GM19238 (cell line): Measurements from ENCODE around the gene CACNA2D3.

ENCODE experiments used
- DNase-seq: peaks from one replicate; pipeline ENCODE4 v3.0.0; 2011; ENCODE audit warnings: low spot score; ENCODE audit not compliant: insufficient read length

Gene CACNA2D3

DNA sequence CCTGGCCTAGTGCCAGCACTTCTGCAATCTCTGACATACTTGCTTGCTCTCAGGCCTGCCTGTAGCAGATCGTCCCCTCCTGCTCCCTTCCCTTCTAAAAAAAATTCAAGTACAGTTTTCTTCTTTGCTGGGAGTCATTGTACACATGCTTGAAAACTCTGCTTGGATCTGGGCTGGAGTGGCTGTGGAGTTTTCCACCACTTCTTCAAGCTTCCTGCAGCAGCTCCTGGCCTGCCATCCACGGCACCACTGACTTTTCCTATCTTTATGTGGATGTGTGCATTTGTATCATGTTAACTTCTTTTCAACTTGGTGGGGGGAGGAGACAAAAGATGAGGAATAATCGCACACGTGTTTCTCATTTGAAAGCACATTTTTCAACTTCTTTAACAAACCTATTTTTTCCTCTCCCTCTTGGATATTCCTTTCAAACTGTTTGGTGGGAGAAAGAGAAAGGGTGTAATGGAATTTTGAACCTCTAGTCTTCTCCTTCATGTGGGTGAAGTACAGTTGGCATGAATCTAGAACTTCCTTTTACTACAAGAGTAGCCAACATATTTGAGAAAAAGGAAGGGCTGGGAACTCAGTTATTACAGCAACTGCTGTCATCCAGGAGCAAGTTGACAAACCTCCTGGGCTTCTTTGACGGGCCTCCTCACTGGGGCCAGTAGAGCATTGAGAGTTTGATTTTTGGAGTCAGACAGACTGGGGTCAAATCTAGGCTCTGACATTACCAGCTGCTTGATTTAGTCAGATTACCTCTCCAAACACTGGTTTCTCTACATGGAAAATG, 866.7 kb downstream of the CACNA2D3 start:
- DNase-seq, result no peak

DNA sequence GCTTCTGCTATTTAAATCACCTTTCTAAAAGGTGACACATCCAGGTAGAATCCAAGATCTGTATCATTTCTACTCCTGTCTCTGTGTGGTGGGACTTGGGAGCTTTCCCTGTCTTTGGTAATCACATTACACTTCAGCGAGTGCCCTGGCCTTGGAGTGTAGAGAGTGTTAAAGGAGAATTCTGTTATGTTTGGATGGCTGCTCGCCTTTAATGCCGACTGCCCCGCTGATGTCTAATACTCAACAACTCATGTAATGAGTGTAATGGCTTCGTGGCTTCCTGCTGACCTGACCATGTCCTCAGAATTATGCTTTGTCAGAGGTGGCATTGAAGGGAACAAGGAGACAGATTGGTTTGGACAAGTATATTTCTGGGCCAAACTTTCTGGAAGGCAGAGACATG, 871.8 kb downstream of the CACNA2D3 start:
- no peak for DNase-seq

DNA sequence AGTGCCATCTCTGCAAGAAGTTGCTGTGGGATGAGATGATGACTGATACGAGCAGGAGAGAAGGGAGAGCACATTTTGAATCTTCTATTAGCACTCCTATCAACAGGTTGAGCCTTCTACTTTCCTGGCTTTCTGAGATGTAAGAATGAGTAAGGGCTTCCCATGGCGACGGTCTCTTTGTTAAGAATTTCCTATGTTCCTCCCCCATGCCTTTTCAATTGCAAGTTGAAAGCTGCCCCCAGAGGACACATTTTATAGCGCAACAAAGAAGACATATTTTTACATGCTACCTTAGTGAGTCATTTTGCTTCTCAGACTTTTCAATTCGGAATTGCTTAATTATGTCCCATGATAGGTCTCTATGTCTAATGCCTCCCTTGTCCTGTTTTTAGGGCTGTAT, 876.8 kb downstream of the CACNA2D3 start:
- DNase-seq, result no peak

DNA sequence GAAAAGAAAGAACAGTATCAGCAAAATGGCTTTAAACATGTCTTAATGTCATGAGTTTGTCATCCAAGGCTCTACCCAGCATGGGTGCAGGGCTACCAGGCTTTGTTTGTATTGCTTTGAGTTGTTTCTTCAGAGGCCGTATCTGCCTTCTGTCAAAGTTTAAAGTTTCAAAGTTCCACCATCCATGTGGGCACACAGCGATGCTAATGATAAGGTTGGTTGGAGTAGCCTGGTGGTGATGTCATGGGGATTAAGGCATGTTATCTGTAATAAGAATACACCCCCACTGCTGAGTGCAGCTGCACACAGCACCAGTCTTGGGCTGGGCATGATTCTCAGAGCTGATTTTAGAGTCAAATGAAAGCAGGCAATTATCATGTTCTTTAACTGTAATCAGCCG, 877.5 kb downstream of the CACNA2D3 start:
- no peak for DNase-seq

DNA sequence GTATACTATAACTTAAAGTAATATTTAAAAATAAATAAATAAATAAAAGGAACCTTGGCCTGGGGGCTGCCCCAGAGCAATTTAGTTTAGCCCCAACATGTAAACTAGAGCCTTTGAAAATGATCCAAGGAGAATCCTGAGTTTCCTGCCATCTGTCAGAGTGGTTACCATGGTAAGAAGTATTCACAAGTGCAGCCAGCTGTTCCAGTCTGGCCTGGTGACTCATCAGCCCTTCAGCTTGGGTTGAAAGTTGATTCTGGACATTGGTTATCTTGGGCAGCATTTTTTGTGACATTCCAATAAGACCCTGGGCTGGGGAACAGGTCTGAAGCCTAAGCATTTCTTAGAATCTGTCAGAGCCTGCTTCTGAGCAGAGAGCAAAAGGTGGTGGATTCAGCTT, 878.2 kb downstream of the CACNA2D3 start:
- DNase-seq, result no peak

DNA sequence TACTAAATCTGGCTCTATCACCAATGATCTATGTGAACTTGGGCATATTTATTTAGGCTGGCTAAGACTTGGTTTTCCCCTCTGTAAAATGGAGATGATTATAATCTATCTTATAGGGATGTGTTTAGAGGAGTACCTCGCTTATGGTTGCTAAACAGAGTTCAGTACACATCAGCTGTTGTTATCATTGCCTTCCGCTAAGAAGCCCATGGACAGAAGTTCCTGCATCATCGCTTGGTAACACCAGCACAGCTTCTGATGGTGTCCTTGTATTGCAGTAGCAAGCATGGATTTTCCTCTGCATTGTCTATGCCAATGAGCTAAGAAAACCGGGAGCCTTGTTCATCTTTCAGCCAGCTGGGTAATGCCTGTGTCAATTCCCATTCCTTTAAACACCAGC, 878.6 kb downstream of the CACNA2D3 start:
- no peak for DNase-seq

DNA sequence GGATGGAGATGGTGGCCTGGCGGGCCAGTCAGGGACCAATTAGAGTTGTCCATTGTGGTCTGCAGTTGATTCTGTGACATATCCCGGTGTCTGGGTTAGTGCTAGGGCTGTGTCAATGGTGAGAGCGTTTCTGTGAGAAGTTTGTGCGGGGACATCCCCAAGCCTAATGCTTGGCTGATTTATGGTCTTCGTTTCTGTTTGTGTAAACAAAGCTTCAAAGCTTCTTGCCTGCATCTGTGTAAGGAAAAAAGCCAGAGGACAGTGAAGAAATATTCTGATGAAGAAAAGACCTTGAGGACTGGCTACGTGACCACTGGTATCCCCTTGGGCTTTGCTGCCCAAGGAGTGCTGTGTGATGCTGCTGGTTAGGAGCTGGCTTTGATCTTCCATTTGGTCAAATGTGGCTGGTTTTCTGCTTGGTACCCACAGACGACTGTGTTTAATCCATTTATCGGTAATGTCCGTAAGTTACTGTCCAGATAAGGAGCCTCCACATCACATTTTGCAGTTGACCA, 880.1 kb downstream of the CACNA2D3 start:
- DNase-seq, result no peak

DNA sequence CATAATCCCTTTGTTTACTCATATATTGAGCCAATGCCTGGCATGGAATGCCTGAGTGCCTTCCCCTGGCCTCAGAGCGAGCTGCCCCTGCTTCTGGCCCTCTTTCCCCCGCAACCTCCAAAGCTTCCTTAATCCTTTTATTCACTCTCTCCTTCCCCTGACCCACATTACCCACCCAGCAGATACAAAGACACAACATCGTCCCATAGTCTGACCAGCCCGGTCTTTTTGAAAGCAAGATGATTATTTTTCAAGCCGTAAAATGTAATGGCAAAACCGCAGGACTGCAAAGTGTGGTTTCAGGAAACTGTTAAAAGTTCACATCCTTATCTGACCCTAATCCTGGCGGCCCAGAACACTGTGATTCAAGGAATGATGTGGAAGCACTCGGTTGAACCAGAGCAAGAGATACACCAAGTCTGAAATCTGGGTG, 883.9 kb downstream of the CACNA2D3 start:
- DNase-seq, result no peak

DNA sequence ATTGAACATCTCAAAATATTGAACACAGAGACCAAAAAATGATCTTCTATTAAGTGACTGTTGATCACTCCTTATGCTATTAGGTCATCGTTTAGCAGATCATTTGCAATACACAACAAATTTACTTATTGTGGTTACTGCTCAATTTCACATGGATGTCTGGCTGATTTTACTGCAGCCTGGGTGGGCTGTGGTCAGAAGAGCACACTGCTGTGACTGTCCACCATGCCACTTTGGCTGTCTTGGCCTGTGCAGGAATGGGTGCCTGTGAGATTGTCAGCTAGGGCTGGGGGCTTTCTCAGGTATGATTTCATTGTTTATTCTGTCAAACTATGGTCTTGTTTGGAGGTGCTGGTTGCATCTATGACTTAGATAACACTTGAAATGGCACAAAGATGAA, 885.6 kb downstream of the CACNA2D3 start:
- no peak for DNase-seq

DNA sequence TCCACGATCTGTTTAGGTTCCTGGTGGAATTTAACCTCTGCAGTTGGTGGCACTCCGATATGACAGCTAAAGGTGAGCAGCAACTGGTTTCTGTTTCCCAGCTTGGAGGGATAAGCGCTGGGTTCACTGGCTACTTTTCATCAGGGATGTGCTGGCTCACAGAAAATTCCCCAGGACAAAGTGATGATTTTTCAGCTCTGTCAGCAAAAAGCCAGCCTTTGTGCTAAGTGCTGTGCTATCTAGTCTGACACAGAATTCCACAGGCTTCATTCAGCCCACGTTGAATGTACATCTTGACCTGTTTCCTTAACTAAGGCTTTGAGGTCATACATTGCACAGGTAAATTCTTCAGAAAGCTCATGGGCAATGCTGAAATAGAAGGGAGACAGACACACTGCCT, 887.0 kb downstream of the CACNA2D3 start:
- DNase-seq, result no peak

DNA sequence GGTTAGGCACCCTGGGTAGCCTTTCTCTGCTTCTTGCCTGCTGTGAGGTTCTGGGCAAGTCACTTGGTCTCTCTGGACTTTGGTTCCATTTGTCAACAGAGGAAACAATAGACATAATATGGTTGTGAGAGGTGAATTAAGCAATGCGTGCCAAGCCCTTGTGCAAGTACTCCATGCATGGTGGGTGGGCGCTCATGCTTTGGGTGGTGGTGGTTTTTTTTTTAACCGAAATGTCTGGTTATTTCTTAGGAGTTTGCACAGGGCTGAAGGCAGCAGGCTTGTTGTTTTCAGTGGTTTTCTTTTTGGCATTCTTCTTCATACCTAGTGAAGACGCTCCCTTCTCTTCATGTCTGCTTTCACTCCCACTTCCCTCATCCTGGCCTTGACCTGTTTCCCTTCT, 889.7 kb downstream of the CACNA2D3 start:
- no peak for DNase-seq

DNA sequence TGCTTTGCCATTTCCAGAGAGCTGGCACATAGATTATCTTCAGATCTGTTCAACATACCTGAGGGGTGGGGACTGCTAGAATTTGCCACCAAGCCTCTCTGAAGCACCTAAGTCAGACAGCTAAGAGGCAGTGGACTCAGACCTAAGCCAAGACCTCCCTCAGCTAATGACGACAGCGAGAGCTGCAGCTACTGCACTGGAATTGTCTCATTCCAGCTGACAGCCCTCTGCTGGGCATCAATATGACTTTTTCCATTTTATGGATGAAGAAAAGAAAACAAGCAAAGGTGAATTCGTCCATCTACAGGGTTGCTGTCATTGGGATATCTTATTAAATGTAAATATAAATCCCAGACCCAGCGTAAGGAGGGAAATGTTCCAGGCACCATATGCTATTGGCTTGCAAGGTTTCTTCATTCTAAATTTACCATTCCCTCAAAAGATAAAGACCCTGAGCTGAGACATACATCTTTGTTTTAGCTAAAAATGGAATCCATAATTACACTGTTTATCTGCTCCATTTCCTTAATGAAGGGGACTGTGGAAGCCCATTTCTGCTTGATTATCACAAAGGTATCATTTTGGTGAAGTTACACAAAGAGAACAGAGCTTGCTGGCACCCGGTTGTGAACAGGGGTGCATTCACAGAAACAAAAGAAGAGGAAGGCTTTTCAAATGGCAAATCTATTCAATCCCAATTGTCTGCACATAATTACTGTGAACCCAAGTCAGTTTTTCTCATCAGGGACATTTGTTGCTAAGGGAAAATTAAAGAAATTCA, 891.0 kb downstream of the CACNA2D3 start:
- DNase-seq, result no peak

DNA sequence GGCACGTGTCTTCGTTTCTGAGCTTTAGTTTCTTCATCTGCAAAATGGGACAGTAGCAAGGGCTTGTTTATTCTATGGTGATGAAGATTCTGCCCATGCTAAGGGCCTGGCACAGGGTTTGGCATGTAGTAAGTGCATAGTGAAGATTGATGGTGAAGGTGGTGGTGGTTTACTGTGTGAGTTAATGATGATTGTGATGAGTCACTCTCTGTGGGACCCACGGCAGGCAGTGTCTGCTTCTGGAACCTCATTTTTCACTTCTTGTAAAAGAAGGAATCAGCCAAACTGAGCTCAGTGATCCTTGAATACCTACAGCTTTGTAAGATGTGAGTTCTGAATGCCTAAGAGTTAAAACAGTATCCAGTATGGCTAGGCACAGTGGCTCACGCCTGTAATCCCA, 891.7 kb downstream of the CACNA2D3 start:
- DNase-seq, result no peak

DNA sequence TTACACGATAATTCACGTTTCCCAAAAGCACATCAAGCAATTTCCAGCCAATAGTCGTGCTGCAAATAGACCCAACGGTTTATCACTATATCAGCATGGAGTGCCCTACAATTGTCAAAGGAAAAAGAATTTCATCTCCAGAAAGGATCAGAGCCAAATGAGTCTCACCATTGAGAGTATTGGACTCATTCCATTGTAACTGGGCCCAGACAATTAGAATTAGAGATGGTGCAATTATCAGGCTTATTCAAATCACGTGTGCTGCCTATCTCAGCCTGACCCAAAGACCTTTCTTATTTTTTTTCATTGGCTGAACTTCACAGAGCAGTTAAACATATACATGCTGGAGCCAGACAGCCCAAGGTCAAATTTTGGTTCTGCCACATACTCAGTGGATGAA, 892.6 kb downstream of the CACNA2D3 start:
- DNase-seq, result no peak

DNA sequence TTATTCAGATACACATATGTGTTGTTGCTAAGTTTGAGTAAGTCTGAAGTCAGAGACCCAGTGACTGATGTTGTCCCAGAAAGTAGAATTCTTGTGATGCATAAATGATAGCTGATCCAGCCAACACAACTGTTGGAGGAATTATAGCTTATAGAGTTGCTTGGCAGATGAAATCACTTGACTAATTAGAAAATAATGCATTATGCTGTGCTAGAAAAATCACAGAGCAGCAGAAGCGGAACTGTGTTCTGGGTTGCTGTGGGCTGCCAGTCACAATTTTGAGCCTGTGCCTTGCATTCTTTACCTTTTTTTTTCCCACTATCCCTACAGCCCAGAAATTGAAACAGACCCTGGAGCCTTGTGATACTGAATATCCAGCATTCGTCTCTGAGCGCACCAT, 895.5 kb downstream of the CACNA2D3 start:
- no peak for DNase-seq

DNA sequence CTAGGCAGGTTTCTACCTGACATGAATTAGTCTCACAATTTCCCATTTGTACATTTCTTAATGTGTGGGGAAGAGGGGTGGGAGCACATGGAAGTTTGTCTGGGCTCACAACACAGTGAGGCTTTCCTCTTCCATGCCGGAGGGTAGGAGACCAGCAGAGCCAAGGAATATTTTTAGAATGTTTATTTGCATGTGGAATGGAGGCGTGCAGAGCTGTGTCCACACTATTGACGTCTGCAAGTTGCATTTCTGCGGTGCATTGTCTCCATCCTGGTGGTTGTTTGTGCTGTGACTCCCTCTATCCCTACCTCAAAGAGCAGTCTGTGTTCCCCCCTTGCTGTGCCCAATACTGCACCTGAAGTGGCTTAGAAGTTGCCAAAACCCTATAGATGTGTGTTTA, 908.6 kb downstream of the CACNA2D3 start:
- no peak for DNase-seq

DNA sequence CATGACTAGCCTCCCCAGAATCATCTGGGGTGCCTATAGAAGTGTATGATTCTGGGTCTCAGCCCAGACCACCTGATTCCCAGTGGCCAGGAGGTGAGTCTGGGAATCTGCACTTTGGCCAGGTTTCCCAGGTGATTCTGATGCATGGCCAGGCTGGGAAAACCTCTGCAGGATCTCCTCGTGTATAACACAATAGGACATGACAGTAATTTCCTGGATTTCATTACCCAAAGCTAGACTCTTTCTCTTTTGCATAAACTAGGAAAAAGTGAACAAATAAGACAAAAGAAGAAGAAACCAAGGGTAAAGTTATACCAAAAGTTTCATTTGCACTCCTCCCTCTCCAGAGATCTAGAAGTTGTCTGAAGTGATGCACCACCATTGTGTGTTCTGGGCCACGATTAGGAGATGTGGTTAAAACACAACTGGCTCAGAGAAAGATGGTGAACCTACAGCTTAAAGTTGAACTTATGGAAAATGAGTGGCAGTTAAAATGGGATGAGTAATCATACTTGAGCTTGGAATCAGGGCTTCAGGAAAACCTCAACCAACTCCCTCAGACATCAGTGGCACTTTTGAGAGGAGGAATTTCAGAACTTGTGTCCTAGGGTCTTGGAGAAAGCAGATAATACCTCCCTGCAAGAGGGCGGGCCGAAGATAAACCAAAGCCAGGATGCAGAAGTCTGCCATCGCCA, 914.7 kb downstream of the CACNA2D3 start:
- no peak for DNase-seq

DNA sequence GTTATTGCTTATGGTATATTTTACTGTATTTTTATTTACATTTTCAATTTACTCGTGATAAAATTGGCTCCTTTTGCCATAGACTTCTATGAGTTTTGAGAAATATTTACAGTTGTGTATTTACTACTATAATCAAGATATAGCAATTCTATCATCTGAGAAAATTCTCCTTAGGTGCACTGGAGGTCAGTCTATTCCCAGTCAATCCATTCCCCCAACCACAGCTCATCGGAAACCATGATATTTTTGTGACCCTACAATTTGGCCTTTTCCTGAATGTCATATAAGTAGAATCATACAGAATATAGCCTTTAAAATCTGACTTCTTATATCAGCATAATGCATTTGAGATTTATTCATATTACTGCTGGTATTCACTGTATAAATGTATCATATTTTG, 920.2 kb downstream of the CACNA2D3 start:
- no peak for DNase-seq

DNA sequence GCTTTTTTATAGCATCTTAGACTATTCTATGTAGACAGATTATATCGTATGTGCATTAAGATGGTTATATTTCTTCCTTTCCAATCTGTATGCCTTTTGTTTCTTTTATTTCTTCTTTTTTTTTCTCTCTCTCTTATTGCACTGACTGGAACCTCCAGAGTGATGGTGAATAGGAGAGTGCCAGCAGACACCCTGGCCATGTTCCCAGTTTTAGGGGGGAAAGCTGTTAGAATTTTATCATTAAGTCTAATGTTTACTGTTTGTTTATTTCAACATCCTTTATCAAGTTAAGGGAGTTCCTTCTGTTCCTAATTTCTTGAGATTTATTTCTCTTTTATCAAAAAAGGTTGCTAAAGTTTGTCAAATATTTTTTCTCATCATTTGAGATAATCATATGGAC, 922.1 kb downstream of the CACNA2D3 start:
- DNase-seq, result no peak

DNA sequence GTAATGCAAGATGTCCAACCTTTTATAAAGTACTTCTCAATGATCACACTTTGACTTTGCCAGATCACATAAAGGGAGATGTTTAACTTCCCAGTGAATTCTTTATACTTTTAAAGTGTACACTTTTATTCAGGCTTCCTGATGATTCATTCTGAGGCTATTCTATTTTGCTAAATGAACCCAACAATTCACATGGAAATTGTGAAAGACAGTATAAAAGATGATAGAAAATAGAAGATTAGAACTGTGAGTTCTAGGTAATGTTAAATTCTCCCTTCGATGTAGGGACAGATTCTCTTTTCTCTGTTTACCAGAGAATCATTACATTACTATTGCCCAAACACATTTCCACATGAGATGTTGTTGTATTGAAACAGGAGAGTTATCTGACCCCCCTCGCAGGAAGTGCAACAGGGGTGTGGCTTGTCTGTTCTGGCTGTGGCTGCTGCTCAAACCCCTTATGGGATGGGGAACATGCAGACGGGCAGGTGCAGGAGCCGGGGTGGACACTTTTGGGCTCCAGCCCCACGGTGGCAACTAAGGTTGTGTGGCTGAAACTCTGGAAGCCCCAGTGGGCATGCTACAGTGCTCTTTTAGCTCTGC, 936.8 kb downstream of the CACNA2D3 start:
- DNase-seq, result no peak

DNA sequence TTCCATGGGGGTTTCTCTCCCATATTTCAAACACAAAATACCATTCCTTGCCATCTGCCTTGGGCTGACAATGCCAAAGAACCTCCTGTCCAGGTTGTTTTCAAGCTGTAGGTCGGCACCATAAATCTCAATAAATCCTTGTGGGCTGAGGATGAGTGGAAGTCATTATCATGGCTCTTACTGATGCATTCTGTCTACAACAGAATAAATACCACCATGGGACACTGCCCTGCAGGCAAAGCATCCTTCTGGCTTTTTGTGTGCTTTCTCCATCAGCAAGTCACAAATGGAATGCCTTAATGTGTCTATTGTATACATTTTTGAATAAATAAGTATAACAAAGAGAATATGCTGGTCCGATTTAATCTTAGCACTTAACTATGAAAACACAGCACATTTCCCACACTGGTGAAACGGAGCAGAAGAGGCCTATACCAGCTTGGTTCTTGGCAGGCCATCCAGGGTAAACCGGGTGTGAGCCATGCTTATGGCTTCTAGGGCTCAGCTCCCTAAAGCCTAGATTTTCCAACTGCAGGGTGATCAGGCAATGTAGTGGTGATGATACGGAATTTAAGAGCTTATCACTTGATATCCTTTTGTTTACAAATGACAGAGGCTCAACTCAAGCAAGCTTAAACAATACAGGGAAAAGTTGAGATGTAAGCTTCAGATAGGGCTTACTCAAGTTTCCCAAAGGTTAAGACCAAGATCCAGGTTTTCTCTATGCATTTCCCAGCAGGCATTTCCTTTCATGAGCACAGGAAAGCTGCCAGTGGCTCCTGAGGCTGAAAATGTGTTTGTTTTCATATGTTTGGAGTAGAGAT, 938.8 kb downstream of the CACNA2D3 start:
- no peak for DNase-seq
